ENCODE measurements around the gene SLC34A3.

DNA sequence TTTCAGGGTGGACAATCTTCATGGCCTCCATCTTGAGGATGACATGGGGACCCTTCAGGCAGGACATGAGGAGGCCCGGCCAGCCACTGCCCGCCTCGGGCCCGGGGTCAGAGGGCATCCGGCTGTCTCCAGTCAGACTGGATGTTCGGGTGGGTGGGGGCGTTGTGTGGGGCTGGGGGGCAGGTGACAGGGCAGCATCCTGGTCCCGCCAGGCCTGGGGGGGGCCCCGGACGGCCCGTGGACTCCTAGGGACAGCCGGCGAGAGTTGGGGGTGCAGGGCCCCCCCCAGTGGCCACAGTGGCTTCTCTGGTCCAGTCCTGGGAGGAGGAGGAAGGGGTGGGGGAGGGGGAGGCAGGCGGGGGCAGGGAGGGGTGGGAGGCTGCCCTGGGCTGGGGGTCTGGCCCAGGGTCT, 9.6 kb upstream of the SLC34A3 start:
- TF ChIP-seq EZH2 (IDR thresholded peaks at IDR 0.05; ENCODE audit: borderline replicate concordance, low read depth, low read length, severe bottlenecking) (no peak), MYC (IDR thresholded peaks at IDR 0.05; ENCODE audit: low read depth, low read length) (no peak)
- TF ChIP-seq, protein P1, sequence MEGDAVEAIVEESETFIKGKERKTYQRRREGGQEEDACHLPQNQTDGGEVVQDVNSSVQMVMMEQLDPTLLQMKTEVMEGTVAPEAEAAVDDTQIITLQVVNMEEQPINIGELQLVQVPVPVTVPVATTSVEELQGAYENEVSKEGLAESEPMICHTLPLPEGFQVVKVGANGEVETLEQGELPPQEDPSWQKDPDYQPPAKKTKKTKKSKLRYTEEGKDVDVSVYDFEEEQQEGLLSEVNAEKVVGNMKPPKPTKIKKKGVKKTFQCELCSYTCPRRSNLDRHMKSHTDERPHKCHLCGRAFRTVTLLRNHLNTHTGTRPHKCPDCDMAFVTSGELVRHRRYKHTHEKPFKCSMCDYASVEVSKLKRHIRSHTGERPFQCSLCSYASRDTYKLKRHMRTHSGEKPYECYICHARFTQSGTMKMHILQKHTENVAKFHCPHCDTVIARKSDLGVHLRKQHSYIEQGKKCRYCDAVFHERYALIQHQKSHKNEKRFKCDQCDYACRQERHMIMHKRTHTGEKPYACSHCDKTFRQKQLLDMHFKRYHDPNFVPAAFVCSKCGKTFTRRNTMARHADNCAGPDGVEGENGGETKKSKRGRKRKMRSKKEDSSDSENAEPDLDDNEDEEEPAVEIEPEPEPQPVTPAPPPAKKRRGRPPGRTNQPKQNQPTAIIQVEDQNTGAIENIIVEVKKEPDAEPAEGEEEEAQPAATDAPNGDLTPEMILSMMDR (IDR thresholded peaks at IDR 0.05; ENCODE audit: extremely low read depth in 1 of 2, insufficient read depth in 1 of 2, low read depth in 1 of 2, low read length in 2 of 2) = no peak
- TF ChIP-seq, protein P2, sequence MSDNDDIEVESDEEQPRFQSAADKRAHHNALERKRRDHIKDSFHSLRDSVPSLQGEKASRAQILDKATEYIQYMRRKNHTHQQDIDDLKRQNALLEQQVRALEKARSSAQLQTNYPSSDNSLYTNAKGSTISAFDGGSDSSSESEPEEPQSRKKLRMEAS (IDR thresholded peaks at IDR 0.05; ENCODE audit: insufficient read depth, insufficient read length) = no peak
